Measurements from ENCODE around the gene TCERG1L. TPM values are rescaled to one million over a fixed set of nuclear protein-coding genes. Genes with fewer than 3 reads are reported as not detected.

The TCERG1L gene
- total RNA-seq, 1 donor from 2014 or later = 3.5 TPM

- Mint-ChIP-seq H3K27me3 (ENCODE audit: low read depth, unreplicated experiment) (peaks cover 8% of the 10 kb centered on the region), H3K9me3 (ENCODE audit: unreplicated experiment) (peaks cover 5% of the 10 kb centered on the region), H3K36me3 (ENCODE audit: low read depth, unreplicated experiment) (no peaks in the 10 kb centered on the region), H3K27ac (ENCODE audit: unreplicated experiment) (no peak overlapping the region), H3K4me1 (ENCODE audit: low read depth, unreplicated experiment) (no peaks in the 10 kb centered on the region), H3K4me3 (ENCODE audit: unreplicated experiment) (no peak overlapping the region)
- no peak for TF ChIP-seq CTCF (IDR thresholded peaks at IDR 0.05; ENCODE audit: insufficient read depth, low read depth, low read length)
- no peak for TF ChIP-seq EZH2 (IDR thresholded peaks at IDR 0.05; ENCODE audit: insufficient read depth, low read length)
- H3K9me3 ChIP-seq (ENCODE audit: insufficient read depth, low read depth, low read length) = peaks cover 14% of the 10 kb centered on the region
- H3K4me1 ChIP-seq (ENCODE audit: insufficient read depth, low read length) = no peaks in the 10 kb centered on the region
- no peak overlapping the region for H3K4me2 ChIP-seq (ENCODE audit: low read length)
- H4K20me1 ChIP-seq (ENCODE audit: insufficient read depth, low read length) = no peaks in the 10 kb centered on the region
- no peaks in the 10 kb centered on the region for H3K36me3 ChIP-seq (ENCODE audit: insufficient read depth, low read length)
- FAIRE-seq (no peak), DNase-seq (ENCODE audit: low read depth) (no peak)
- H3K27me3 ChIP-seq (ENCODE audit: insufficient read depth, low read length) = no peaks in the 10 kb centered on the region
- no peak overlapping the region for H3K9ac ChIP-seq (ENCODE audit: low read length)
- no peak overlapping the region for H3K27ac ChIP-seq (ENCODE audit: low read depth, low read length)
- H3K79me2 ChIP-seq (ENCODE audit: insufficient read depth, low read length) = no peaks in the 10 kb centered on the region
- no peak overlapping the region for H2AFZ ChIP-seq (ENCODE audit: low read depth, low read length)
- no peak overlapping the region for H3K4me3 ChIP-seq (ENCODE audit: insufficient read depth, low read depth, low read length)
Measured at GRCh38 chr10:131162866-131163843, 148.4 kb downstream of the TCERG1L start.

DNA sequence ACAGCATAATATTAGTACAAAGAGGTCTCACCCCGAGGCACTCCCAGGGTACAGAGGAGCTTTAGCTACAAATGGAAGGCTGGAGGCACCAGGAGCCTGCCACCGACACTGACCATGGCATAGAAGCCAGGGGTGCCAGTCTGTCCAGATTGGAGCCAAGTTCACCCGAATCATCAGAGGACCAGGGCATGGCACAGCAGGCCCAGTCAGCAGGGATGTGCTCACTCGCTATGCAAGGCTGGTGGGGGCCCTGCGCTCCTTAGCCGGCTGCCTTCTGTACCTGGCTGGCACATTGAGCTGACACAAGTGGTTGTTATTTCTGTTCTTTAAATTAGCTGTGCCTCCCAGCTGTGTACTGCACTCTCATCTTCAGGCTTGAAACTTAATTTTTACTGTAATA, 149.3 kb downstream of the TCERG1L start:
- peaks cover 5% of the 10 kb centered on the region for H3K9me3 Mint-ChIP-seq (ENCODE audit: unreplicated experiment)
- FAIRE-seq = no peak

More for the DNA sequence above, 149.3 kb downstream of the TCERG1L start:
- Histone ChIP-seq H4K20me1 (ENCODE audit: insufficient read depth, low read length) (no peaks in the 10 kb centered on the region), H3K27ac (ENCODE audit: low read depth, low read length) (no peak overlapping the region), H3K79me2 (ENCODE audit: insufficient read depth, low read length) (no peaks in the 10 kb centered on the region), H3K4me1 (ENCODE audit: insufficient read depth, low read length) (no peaks in the 10 kb centered on the region), H3K27me3 (ENCODE audit: insufficient read depth, low read length) (no peaks in the 10 kb centered on the region), H2AFZ (ENCODE audit: low read depth, low read length) (no peak overlapping the region), H3K9me3 (ENCODE audit: insufficient read depth, low read depth, low read length) (peaks cover 10% of the 10 kb centered on the region), H3K9ac (ENCODE audit: low read length) (no peak overlapping the region), H3K4me2 (ENCODE audit: low read length) (no peak overlapping the region), H3K4me3 (ENCODE audit: insufficient read depth, low read depth, low read length) (no peak overlapping the region), H3K36me3 (ENCODE audit: insufficient read depth, low read length) (no peaks in the 10 kb centered on the region)
- Mint-ChIP-seq H3K27ac (ENCODE audit: unreplicated experiment) (no peak overlapping the region), H3K36me3 (ENCODE audit: low read depth, unreplicated experiment) (no peaks in the 10 kb centered on the region), H3K4me1 (ENCODE audit: low read depth, unreplicated experiment) (no peaks in the 10 kb centered on the region), H3K27me3 (ENCODE audit: low read depth, unreplicated experiment) (peaks cover 8% of the 10 kb centered on the region), H3K4me3 (ENCODE audit: unreplicated experiment) (no peak overlapping the region)
- no peak for DNase-seq (ENCODE audit: low read depth)
- TF ChIP-seq CTCF (IDR thresholded peaks at IDR 0.05; ENCODE audit: insufficient read depth, low read depth, low read length) (no peak), EZH2 (IDR thresholded peaks at IDR 0.05; ENCODE audit: insufficient read depth, low read length) (no peak)
